Activated CD8-positive, alpha-beta memory T cell treated with anti-CD3 and anti-CD28 coated beads, Interleukin-2, amount 50 U/mL, for 1 hour (primary cell): ENCODE measurements around the gene UBXN7.
"Not testable (repeated sequence)": the region's sequence is repeated elsewhere in the genome, so short reads cannot be mapped to it uniquely, and the experiment has no call there.

Experiments
- DNase-seq: peaks from one replicate; pipeline ENCODE4 v3.0.0-alpha.2; 2020; ENCODE audit errors: extremely low read depth

Gene UBXN7

DNA sequence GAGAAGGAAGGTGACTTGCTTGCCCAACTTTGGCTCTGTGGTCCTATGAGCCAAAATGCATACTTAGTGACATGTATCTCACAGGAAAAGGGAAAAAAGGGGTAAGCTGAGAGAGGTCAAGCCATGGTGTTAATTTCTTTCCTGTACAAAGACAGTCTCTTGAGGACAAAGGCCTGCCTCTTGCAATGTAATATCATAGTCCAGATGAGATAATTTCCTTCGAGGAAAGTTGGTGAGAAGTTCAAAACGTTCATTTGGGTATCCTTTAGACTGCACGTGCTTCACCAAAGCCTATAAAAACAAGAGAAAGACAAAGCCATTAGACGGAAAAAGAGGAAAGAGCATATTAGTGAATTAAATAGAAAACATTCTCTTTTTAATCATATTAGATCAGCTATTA lies 75.7 kb downstream of the UBXN7 start:
- no peak for DNase-seq

DNA sequence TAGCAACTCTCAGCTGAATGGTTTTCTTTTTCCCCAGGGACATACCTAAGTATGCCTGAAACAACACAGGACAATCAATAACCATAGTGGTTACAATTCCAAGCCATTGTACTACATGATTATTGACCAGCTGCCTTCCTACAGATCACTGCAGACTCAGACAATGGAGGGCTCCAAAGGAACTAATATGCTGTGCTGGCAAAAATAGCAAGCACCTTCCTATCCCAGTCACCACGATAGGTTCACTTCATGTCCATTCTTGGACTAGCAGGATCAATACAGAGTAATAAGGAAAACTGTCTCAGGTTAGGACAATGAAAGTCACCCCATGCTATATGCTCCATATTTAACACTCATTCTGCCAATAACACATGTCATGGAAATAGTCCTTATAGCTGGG lies 76.6 kb downstream of the UBXN7 start:
- DNase-seq = no peak

GRCh38 chr3:196354132-196354531 lies 78.1 kb downstream of the UBXN7 start:
- no peak for DNase-seq

DNA sequence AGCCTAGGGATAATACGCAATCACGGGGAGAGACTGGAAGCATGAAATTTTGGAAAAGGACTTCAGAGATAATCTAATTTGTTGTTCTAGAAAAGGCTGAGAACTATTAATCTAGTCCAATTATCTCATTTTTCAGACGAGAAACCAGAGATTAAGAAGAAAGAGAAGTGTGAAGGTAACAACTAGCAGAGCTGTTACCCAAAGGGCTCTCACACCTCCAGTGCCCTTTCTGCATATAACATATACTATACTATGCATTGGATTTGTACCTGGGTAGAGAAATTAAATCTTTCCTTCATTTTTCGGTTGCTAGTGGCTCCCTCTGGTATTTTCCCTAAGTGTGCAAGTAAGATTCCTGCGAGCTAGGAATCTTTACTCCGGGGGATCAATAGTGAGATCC lies 80.7 kb downstream of the UBXN7 start:
- no peak for DNase-seq

- DNase-seq = no peak
Observed at GRCh38 chr3:196350067-196350466, 82.2 kb downstream of the UBXN7 start.

DNA sequence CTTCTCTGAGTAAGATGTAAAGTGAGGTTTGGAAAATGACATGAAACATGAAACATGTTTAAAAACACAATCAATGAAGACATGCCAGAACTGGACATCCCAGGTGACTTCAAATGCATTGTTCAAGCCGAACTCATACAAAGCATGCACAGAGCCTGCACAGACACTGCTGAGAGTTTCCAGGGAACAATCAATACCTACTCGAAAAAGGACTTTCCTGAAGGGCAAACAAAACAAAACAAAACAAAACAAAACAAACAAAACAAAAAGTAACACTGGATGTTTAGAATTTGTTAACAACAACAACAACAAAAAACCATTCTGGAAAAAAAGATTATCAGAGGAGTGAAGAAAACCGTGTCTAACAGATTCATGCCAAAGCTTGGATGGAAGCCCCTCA lies 83.5 kb downstream of the UBXN7 start:
- DNase-seq = no peak

DNA sequence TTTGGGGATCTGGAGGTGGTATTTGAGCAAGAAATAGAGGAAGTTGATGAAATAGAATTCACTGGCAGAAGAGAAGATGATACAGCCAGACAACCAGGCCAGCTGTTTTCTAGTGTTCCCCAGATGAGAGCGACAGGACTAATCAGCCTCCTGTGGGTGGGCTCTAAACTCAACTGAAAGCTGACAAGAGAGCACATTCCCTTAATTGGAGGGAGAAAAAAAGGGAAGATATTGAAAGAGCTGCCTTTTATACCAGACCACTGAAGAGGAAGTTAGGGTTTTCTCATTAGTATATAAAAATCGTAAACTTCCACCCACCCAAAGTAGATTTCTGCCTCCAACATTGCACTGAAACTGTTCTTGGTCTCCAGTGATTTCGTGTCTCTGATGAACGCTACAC lies 87.6 kb downstream of the UBXN7 start:
- DNase-seq = no peak

GRCh38 chr3:196343917-196344316 lies 88.3 kb downstream of the UBXN7 start:
- not testable (repeated sequence) for DNase-seq

DNA sequence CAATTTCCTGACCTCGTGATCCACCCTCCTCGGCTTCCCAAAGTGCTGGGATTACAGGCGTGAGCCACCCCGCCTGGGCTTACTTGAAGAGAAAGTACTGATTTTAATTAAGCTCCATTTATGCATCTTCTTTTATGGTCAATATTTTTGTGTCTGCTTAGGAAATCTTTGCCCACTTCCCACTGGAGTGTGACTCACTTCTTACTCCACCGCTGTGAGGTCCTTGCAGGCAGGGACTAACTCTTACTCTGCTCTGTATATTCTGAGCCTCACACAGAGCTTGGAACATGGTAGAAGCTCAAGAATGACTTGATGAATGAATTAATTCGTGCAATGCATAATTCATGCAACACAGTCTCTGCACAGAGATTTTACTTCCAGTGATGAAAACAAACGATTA lies 91.1 kb downstream of the UBXN7 start:
- no peak for DNase-seq

DNA sequence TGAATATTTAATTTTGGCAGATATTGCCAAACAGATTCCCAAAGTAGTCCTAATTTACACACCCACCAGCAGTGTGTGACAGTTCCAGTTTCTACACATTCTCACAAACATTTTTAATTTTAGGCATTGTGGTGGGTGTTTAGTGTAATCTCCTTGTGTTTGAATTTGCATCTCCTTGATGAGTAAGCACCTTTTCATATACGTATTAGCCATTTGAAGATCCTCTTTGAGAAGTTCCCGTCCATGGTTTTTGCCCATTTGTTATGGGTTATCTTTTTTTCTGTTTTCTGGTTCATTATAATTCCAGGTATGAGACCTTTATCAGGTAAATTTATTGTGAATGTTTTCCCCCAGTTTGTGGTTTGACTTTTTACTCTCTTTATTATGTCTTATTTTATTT lies 91.8 kb downstream of the UBXN7 start:
- DNase-seq = no peak

- no peak for DNase-seq
Observed at GRCh38 chr3:196339493-196340254, 92.6 kb downstream of the UBXN7 start.

GRCh38 chr3:196339044-196339443 lies 93.2 kb downstream of the UBXN7 start:
- no peak for DNase-seq

- DNase-seq = no peak
Observed at GRCh38 chr3:196336319-196337145, 95.7 kb downstream of the UBXN7 start.

GRCh38 chr3:196335503-196335948 lies 96.7 kb downstream of the UBXN7 start:
- no peak for DNase-seq

- no peak for DNase-seq
Observed at GRCh38 chr3:196334982-196335381, 97.2 kb downstream of the UBXN7 start.

- no peak for DNase-seq
Observed at GRCh38 chr3:196332168-196332567, 100.1 kb downstream of the UBXN7 start.

GRCh38 chr3:196327405-196327804 lies 104.8 kb downstream of the UBXN7 start:
- DNase-seq = no peak

DNA sequence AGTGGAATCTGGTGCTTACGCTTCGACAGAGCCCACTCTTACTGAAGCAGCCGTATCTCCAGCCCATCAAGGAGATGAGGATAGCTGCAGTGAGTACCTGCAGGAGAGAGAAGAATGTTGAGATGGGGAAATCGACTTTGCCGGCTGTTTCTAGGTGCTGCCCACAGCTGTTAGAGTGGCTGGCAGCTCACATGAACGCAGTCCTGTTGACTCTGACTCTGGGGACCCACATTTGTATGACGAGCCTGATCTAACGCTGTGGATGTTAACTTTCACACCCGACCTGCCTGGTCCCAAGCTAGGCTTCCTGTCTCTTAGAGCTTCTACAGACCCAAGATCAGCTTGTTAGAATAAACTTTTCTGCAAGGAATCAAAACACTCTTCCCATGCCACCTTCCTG lies 105.3 kb downstream of the UBXN7 start:
- DNase-seq = no peak

DNA sequence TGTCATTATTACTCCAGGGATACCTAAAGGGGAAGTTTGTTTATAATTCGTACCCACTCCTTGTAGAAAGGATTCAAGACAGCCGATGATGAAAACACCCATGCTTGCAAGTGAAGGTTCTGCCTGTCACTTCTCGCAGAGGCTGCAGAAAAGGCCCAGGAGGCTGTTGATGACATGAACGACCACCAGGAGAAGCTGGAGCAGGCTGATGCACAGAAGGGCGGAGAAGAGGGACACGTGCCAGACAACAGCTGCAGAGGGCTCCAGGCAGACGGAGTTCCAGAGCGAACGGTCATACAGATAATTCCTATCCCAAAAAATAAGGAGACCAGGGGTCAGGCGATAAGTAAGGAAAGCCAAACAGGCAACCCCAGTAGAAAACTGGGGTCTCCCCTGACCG lies 108.5 kb downstream of the UBXN7 start:
- no peak for DNase-seq

- DNase-seq = no peak
Observed at GRCh38 chr3:196323016-196323415, 109.2 kb downstream of the UBXN7 start.

DNA sequence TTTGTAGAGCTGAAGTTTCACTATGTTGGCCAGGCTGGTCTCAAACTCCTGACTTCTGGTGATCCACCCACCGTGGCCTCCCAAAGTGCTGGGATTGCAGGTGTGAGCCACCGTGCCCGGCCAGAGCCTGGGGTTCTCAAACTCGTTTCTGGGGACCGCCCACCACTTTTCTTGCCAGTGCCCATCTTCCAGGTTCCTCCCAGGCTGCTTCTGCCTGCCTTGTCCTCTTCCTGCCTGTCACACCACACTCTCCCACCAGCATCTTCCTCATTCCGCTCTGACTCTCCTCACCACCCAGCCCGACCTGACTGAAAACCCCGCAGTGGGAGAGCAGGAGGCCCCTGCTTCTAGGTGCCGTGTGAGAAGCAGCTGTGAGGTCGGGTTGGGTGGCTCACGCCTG lies 111.1 kb downstream of the UBXN7 start:
- DNase-seq = no peak

- no peak for DNase-seq
Observed at GRCh38 chr3:196320137-196320536, 112.1 kb downstream of the UBXN7 start.
